Temporal lobe (tissue), 2 donors: ENCODE data around the gene EPHB1. TPM values are rescaled to one million over a fixed set of nuclear protein-coding genes. Genes with fewer than 3 reads are reported as not detected.

Source experiments
- small RNA-seq: library from RNA; depleted of rRNA; stranded (forward); fragments of <200 nt; gene quantifications from one replicate; pipeline ENCODE3, GENCODE V24; 2014; ENCODE audit warnings: low replicate concordance
- total RNA-seq: library from RNA; depleted of rRNA; stranded (reverse); fragments of >200 nt; gene quantifications from one replicate; pipeline ENCODE4 v1.2.3, GENCODE V29; 2014

EPHB1 gene
- total RNA-seq, 1 donor from 2014 or later, result 29.0 TPM

Small RNAs within 50 kb of the gene (small RNA-seq; reads per million reads assigned to genes)
- gene RNA5SP141 (0.11 reads per million), gene RNU6-1174P (not detected)

Other genes starting within 250 kb of the EPHB1 start
- gene KY, start 144.2 kb upstream of the EPHB1 start, total RNA-seq, result 0.74 TPM